Astrocyte of the spinal cord (primary cell): Measurements from ENCODE around the gene DVL3.

ENCODE experiments used
- DNase-seq: peaks from one replicate; pipeline ENCODE4 v3.0.0; 2011; ENCODE audit warnings: low read depth, low spot score
- H3K4me3 ChIP-seq: 2 replicates; pipeline ENCODE4 v1.5.1; 2011; ENCODE audit warnings: low read depth, mild to moderate bottlenecking, low read length, moderate library complexity
- in situ Hi-C: cut with HindIII; loops from 2 replicates; pipeline ENCODE4 v1.10.0; 2017; ENCODE audit warnings: low sequenced_read_pairs
- TF ChIP-seq, protein P1 (sequence below): IDR thresholded peaks from 2 replicates; pipeline ENCODE4 v1.5.1; 2012; ENCODE audit warnings: low read depth, mild to moderate bottlenecking, low read length, inconsistent platforms

The DVL3 gene

DNA sequence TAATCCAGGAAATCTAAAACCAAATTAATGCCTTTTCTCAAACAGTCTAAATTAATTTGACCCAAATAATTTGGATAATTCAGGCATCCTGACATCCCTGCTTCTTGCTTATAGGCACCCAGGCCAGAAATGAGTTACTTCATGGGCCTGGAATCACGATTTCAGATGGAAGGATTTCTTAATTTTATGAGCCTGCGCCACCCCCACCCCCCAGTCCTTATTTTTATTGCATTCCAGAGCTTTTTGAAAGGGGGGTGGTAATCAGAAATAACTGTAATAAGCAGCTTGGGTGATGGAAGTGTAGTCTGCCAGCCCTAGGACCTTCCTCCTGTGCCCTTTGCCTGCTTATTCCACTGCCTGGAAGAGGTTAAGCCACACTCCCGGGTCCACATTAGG is 20.8 kb downstream of the DVL3 start:
- peak overlapping the region; percentile 74 for H3K4me3 ChIP-seq
- in situ Hi-C loops: no loop called here
- DNase-seq: no peak
- TF ChIP-seq, protein P1, sequence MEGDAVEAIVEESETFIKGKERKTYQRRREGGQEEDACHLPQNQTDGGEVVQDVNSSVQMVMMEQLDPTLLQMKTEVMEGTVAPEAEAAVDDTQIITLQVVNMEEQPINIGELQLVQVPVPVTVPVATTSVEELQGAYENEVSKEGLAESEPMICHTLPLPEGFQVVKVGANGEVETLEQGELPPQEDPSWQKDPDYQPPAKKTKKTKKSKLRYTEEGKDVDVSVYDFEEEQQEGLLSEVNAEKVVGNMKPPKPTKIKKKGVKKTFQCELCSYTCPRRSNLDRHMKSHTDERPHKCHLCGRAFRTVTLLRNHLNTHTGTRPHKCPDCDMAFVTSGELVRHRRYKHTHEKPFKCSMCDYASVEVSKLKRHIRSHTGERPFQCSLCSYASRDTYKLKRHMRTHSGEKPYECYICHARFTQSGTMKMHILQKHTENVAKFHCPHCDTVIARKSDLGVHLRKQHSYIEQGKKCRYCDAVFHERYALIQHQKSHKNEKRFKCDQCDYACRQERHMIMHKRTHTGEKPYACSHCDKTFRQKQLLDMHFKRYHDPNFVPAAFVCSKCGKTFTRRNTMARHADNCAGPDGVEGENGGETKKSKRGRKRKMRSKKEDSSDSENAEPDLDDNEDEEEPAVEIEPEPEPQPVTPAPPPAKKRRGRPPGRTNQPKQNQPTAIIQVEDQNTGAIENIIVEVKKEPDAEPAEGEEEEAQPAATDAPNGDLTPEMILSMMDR: no peak

DNA sequence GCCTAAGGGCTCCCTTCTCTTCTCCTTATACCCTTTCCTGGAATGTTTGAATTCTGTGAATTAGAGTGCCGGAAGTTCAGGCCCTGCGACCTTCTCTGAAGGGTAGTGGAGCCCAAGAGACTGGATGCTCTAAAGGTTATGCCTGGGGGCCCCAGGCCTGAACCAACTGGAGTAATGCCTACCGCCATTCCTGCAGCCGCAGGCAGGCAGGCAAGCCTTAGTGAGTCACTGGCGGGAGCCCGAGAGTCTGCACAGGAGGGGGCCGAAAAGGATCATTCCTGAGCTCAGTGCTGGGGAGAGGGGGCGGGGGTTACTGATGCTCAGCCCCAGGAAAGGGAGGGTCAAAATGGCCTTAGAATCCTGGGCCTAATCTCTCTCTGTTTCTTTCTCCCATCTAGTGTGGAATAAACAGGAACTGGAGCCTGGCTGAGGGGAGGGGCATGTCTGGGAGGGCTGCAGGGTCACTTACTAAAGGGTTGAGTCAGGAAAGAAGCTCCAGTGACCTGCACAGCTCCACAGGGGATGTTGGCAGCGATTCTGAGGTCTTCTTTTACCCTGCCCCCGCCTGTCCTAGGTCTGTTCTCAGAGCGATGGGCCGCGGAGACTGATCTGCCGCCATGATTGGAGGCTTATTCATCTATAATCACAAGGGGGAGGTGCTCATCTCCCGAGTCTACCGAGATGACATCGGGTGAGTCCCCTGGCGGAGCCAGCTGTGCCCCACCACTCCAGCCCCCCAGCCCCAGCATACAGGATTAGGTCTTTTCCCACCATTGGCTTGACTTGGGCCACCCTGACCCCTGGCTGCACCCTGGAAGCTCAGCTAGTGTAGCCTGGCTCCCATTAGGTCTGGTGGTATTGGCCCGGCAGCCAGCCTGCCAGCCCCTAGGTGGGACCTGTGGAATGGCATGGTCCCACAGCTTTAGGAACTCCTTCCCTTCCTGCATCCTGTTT is 21.5 kb downstream of the DVL3 start:
- TF ChIP-seq, protein P1: no peak
- peak; percentile 98 for DNase-seq
- in situ Hi-C loops: no loop called here
- peak overlapping the region; percentile 74 for H3K4me3 ChIP-seq

DNA sequence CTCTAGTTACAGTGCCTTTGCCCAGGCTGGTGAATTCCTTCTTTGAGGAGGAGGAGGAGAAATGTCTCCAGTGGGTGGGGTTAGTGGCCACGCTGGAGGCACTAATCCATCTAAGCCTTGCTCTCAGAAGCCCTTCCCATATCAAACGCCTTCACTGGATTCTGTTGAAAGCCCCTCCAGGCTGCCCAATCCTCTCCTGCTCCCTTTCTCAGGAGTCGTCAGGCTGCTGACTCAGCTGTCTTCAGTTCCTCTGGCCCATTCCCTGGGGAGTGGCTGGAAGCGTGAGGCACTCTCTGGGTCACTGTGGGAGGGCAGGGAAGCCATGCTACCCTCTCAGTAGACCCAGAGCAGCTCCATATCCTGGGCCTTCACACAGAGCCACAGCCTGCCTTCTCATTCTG is 22.2 kb downstream of the DVL3 start:
- TF ChIP-seq, protein P1: no peak
- H3K4me3 ChIP-seq: peak overlapping the region; percentile 74
- in situ Hi-C loops: no loop called here
- peak; percentile 38 for DNase-seq

DNA sequence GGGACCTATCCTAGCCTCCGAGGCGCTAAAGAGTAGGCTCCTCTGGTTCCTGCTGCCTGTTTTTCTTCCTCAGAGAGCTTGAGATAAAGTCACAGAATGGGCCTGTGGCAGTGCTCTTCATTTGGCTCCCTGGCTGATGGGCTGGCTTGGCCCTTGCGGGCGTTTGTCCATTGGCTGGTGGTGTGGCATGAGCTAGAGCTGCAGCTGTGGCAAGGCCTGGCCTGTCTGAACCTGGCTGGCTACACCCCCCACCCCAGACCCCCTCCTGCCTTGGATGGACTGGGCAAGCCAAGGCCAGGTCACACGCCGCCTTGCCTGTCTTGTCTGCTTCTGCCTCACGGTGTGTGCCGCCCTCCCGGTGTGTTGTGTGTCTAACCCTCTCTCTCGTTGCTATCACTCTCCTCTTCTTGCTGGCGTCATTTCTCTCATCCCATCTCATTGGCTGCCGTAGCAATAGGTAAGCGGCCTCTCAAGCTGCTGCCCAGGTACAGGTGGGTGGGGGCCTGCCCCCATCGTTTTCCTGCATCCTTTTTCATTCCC is 22.7 kb downstream of the DVL3 start:
- TF ChIP-seq, protein P1: no peak
- in situ Hi-C loops: no loop called here
- no peak overlapping the region for H3K4me3 ChIP-seq
- no peak for DNase-seq

DNA sequence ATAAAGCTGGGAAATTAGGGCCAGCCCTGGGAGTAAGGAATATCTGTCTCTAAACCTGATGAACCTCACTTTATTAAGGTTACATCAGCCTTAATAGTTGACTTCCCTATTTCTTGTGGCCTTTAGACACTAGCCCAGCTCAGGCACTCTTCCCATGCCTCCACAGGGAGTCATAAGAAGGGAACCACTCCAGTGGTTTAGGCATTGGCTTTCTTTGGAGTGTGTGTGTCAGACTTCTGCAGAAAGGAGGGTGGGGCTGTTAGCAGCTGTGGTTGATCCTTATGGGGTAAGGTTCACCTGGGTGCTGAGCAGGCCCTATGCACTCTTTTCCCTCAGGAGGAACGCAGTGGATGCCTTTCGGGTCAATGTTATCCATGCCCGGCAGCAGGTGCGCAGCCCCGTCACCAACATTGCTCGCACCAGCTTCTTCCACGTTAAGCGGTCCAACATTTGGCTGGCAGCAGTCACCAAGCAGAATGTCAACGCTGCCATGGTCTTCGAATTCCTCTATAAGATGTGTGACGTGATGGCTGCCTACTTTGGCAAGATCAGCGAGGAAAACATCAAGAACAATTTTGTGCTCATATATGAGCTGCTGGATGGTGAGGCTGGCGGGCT is 23.5 kb downstream of the DVL3 start:
- H3K4me3 ChIP-seq: no peak overlapping the region
- in situ Hi-C loops: no loop called here
- TF ChIP-seq, protein P1: no peak
- no peak for DNase-seq

DNA sequence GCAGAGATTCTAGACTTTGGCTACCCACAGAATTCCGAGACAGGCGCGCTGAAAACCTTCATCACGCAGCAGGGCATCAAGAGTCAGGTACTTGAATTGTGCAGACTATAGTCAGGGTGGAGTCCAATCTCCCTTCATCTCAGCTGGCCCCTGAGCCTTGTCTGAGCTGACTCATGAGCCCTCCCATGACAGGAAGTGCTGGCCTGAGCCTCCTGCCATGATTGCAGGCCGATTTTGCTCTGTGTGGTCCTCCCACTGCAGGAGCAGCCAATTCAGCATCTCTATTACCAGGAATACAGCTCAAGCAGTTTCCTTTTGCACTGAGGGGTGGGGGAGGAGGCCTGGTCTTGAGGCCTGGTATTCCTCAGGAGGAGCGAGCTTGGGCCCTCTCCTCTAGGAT is 25.0 kb downstream of the DVL3 start:
- in situ Hi-C loops: no loop called here
- peak; percentile 67 for DNase-seq
- TF ChIP-seq, protein P1: no peak
- no peak overlapping the region for H3K4me3 ChIP-seq
